SK-N-SH (cell line): ENCODE results near the gene OR2AT4. TPM values are rescaled to one million over a fixed set of nuclear protein-coding genes. Genes with fewer than 3 reads are reported as not detected.

Experiments
- polyA plus RNA-seq, 3 experiments: library from polyadenylated mRNA; depleted of rRNA; stranded (reverse); fragments of >200 nt; gene quantifications; 2 replicates each; pipeline ENCODE4 v1.2.3, GENCODE V29; 2012

Gene OR2AT4
- polyA plus RNA-seq, 1 of the 3 experiments (the other 2 are of a cell fraction): not detected

Other genes with a start within 250 kb of the OR2AT4 start
- gene XRRA1, start 147.8 kb downstream of the OR2AT4 start, polyA plus RNA-seq (2012; rRNA removed): 12.9 and 13.0 TPM in 2 replicates
- 47.3 and 49.1 TPM in 2 replicates for gene SPCS2, start 147.6 kb downstream of the OR2AT4 start, polyA plus RNA-seq (2012; rRNA removed)
- 5.7 and 8.6 TPM in 2 replicates for gene NEU3, start 107.9 kb downstream of the OR2AT4 start, polyA plus RNA-seq (2012; rRNA removed)
- 0.18 TPM in 1 of 2 replicates, not detected in the other for gene SLCO2B1, start 54.2 kb upstream of the OR2AT4 start, polyA plus RNA-seq (2012; rRNA removed)
- gene TPBGL, start 143.9 kb upstream of the OR2AT4 start, polyA plus RNA-seq (2012; rRNA removed): 0.03 TPM in 1 of 2 replicates, not detected in the other